Measurements from ENCODE around the gene KRTAP5-5. TPM values are rescaled to one million over a fixed set of nuclear protein-coding genes. Genes with fewer than 3 reads are reported as not detected.

Gene KRTAP5-5
- total RNA-seq, 4 donors from 2014 or later = not detected

DNA sequence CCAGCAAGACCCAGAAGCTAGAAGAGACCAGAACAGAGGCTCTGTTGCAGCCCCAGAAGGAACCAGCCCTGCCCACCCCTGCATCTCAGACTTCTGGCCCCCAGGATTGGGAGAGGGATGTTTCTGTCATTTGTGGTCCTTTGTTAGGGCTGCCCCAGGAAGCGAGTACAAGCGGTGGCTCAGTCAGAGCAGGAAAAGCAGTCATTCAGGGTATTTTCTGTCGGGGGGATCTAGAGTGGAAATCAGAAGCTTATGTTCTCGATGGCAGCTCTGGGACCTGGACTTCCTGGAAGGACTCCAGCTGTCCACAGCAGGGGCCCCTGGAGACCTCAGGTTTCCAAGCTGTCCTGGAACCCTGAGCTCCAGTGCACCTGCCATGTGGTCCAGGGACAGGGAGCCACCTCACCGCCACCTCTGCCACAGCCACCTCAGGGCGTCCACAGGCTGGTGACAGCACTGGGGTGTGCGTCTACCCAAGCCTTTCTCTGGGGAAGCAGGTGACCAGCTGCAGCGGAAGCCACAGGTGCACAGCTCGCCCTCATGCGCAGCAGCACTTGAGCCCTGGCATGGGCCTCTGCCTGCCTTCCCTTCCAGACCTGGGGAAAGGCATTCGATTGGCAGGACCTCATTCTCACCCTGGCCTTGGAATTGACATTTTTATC, 2.6 kb downstream of the KRTAP5-5 start:
- H3K36me3 ChIP-seq = no peaks in the 10 kb centered on the region
- peaks cover 3 to 9% (median 7%) of the 10 kb centered on the region in 4 donors for H3K4me1 ChIP-seq
- DNase-seq (ENCODE audit: extremely low spot score) = no peak
- no peak overlapping the region for H3K27ac ChIP-seq (replicated peaks in 1 of 4)
- TF ChIP-seq, protein P1, sequence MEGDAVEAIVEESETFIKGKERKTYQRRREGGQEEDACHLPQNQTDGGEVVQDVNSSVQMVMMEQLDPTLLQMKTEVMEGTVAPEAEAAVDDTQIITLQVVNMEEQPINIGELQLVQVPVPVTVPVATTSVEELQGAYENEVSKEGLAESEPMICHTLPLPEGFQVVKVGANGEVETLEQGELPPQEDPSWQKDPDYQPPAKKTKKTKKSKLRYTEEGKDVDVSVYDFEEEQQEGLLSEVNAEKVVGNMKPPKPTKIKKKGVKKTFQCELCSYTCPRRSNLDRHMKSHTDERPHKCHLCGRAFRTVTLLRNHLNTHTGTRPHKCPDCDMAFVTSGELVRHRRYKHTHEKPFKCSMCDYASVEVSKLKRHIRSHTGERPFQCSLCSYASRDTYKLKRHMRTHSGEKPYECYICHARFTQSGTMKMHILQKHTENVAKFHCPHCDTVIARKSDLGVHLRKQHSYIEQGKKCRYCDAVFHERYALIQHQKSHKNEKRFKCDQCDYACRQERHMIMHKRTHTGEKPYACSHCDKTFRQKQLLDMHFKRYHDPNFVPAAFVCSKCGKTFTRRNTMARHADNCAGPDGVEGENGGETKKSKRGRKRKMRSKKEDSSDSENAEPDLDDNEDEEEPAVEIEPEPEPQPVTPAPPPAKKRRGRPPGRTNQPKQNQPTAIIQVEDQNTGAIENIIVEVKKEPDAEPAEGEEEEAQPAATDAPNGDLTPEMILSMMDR (IDR thresholded peaks at IDR 0.05) = no peak
- no peak for TF ChIP-seq POLR2AphosphoS5 (IDR thresholded peaks at IDR 0.05)
- no peak for TF ChIP-seq EP300 (IDR thresholded peaks at IDR 0.05)
- 76% methylated on average over 8 of the region's 11 CpGs for WGBS
- intact Hi-C loops (cut with DNase I) = no loop called here
- H3K9me3 ChIP-seq = no peaks in the 10 kb centered on the region
- no peak overlapping the region for H3K4me3 ChIP-seq
- peaks cover 0 to 66% (median 1%) of the 10 kb centered on the region in 4 donors for H3K27me3 ChIP-seq

DNA sequence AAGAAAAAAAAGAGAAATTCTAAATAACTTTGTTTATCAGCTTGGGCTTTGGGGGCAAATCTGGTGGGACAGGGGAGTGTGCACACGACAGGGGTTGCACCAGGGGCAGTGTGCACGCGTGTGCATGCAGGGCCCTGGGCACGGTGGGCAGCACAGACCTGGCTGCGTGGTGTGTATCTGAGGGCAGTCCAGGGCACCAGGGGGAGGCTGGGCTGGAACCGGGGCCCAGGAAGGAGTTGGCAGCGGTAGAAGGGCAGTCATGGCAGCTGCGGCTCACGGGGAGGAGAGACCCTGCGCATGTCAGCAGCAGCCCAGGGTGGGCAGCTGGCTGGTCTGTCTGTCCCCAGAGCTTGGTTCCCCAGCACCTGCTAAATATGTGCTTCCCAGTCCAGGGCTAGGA, 4.3 kb downstream of the KRTAP5-5 start:
- H3K27me3 ChIP-seq = peaks cover 0 to 63% (median 4%) of the 10 kb centered on the region in 4 donors
- TF ChIP-seq EP300 (IDR thresholded peaks at IDR 0.05) (no peak), POLR2A (IDR thresholded peaks at IDR 0.05; ENCODE audit: low read depth) (no peak), POLR2AphosphoS5 (IDR thresholded peaks at IDR 0.05) (no peak)
- TF ChIP-seq, protein P1 (IDR thresholded peaks at IDR 0.05) = no peak
- no peak for DNase-seq (ENCODE audit: extremely low spot score)

DNA sequence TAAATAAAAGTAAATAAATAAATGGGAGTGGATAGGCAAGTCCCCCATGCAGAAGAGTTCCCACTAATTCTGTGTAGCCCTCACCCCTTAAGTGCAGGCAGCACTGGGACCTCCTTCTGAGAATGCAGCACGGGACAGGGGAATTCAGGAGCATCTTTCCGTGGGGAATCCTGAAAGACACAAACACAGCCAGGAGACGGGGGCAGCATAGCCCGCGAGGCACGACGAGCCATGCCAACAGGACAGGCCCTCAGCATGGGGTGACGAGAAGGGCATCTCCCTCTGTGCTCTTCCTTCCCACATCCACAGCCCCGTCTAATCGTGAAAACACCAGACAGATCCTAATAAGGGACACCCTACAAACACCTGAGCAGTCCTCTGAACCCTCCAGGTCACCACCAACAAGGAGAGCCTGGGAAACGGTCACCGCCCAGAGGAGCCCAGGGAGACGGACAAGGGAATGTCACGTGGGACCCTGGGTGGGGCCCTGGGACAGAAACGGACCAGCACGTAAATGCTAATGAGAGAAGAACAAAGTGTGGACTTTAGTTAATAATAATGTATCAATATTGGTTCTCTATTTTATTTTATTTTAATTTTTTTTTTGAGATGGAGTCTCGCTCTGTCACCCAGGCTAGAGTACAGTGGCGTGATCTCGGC, 6.8 kb downstream of the KRTAP5-5 start:
- TF ChIP-seq, protein P1 (IDR thresholded peaks at IDR 0.05) = no peak
- TF ChIP-seq POLR2AphosphoS5 (IDR thresholded peaks at IDR 0.05) (no peak), POLR2A (IDR thresholded peaks at IDR 0.05; ENCODE audit: low read depth) (no peak), EP300 (IDR thresholded peaks at IDR 0.05) (no peak)
- peaks cover 5 to 7% (median 5%) of the 10 kb centered on the region in 4 donors for H3K4me1 ChIP-seq
- H3K4me3 ChIP-seq = no peak overlapping the region
- H3K27me3 ChIP-seq = peaks cover 0 to 72% (median 4%) of the 10 kb centered on the region in 4 donors
- intact Hi-C loops (cut with DNase I) = no loop called here
- H3K27ac ChIP-seq (replicated peaks in 1 of 4) = no peak overlapping the region
- 89% methylated on average over 19 of the region's 19 CpGs for WGBS
- no peaks in the 10 kb centered on the region for H3K9me3 ChIP-seq
- H3K36me3 ChIP-seq = no peaks in the 10 kb centered on the region
- DNase-seq (ENCODE audit: extremely low spot score) = no peak

More for the DNA sequence above, 4.3 kb downstream of the KRTAP5-5 start:
- H3K4me1 ChIP-seq = peaks cover 3 to 8% (median 5%) of the 10 kb centered on the region in 4 donors
- intact Hi-C loops (cut with DNase I) = no loop called here
- H3K9me3 ChIP-seq = no peaks in the 10 kb centered on the region
- H3K36me3 ChIP-seq = no peaks in the 10 kb centered on the region
- H3K4me3 ChIP-seq = no peak overlapping the region
- no peak overlapping the region for H3K27ac ChIP-seq (replicated peaks in 1 of 4)
- 88% methylated on average over 10 of the region's 10 CpGs for WGBS

DNA sequence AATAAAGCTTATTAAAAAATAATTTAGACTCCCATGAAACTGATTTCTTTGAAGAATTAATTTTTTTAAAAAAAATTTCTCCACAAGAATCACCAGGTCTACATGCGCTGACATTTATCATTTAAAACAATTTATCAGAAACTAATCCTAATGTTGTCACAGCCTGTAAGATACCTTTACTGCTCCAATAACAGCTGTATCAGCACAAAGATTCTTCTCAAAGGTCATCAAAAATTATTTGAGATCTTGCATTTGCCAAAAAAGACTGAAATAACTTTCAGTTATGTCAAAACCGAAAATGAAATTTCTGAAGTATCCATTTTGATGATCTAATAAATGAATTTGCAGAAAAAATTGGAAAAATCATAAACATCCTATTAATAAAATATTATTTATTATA, 8.1 kb downstream of the KRTAP5-5 start:
- 94% methylated on average over 2 of the region's 2 CpGs for WGBS
- no peaks in the 10 kb centered on the region for H3K36me3 ChIP-seq

More for the DNA sequence above, 8.1 kb downstream of the KRTAP5-5 start:
- Histone ChIP-seq H3K27ac (replicated peaks in 1 of 4) (no peak overlapping the region), H3K9me3 (no peaks in the 10 kb centered on the region), H3K27me3 (peaks cover 0 to 66% (median 3%) of the 10 kb centered on the region in 4 donors), H3K4me1 (peaks cover 5 to 7% (median 5%) of the 10 kb centered on the region in 4 donors), H3K4me3 (no peak overlapping the region)
- DNase-seq (ENCODE audit: extremely low spot score) = no peak
- intact Hi-C loops (cut with DNase I) = no loop called here
- TF ChIP-seq, protein P1 (IDR thresholded peaks at IDR 0.05) = no peak
- TF ChIP-seq POLR2A (IDR thresholded peaks at IDR 0.05; ENCODE audit: low read depth) (no peak), POLR2AphosphoS5 (IDR thresholded peaks at IDR 0.05) (no peak), EP300 (IDR thresholded peaks at IDR 0.05) (no peak)

Data from esophagus muscularis mucosa (tissue), 4 donors.